GM12874 (cell line): ENCODE measurements around the gene FOXK2.

Experiments
- CTCF ChIP-seq: IDR thresholded peaks from 2 replicates; pipeline ENCODE4 v1.5.1; 2011; ENCODE audit warnings: low read depth, mild to moderate bottlenecking, control low read depth, low read length, moderate library complexity; ENCODE audit not compliant: insufficient read depth

The FOXK2 gene

DNA sequence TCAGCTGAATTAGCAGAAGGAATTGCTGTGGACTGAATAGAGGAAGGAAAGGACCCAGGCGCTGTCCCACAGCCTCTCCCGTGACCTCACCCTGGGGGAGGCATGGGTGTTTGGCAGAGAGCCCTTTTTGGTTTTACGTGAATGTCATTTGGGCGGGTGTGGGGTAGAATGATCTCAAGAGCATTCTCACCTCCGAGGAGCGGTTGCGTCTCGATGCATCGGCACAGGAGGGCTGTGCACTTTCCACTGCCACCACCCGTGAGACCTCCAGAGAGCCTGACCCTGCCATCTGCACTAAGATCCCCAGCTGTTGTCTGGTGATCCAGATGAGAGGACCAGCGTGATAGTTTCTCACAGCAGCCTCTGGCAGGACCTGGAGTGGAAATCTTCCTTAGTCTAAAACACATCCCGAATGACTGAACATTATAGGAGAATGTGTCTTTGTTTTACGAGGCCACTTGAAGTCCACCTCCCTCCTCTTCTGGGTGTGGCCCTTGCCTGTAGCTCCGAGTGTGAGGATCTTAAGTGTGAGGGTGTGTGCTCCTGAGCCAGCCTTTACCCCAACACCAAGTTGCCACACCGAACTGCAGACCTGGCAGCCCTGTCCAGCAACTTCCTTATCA is 29.3 kb downstream of the FOXK2 start:
- no peak for TF ChIP-seq CTCF

DNA sequence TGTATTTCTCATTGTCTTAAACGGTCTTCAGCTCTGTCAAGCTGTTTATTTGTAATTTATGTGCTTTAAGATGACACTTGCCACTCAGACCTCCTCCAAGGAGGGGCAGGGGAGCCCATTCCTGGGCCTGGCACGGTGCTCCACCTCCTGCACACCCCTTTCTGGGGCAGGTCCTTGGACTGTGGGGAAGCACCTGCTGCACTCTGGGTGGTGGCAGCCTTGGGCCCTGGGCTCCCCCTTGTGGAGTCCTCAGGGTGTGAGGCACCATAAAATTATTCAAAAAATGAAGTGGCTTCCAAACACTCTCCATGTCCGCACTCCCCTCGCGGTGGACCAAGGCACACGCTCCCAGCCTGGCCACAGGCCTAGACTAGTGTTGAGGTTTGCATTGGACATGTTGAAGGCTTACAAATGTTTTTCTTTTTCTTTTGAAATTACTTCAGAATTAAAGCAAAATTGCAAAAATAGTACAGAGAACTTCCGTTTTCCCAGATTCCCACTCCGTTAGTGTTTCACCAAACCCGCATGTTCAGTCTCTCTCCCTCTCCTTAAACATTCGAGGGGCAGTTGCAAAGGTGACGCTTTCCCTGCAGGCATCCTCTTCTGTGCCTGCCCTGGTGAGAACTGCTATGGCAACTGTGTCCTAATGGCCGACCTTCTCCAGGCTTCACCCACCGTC is 32.4 kb downstream of the FOXK2 start:
- TF ChIP-seq CTCF, result peak; percentile 88

GRCh38 chr17:82552580-82552979 is 33.0 kb downstream of the FOXK2 start:
- no peak for TF ChIP-seq CTCF

DNA sequence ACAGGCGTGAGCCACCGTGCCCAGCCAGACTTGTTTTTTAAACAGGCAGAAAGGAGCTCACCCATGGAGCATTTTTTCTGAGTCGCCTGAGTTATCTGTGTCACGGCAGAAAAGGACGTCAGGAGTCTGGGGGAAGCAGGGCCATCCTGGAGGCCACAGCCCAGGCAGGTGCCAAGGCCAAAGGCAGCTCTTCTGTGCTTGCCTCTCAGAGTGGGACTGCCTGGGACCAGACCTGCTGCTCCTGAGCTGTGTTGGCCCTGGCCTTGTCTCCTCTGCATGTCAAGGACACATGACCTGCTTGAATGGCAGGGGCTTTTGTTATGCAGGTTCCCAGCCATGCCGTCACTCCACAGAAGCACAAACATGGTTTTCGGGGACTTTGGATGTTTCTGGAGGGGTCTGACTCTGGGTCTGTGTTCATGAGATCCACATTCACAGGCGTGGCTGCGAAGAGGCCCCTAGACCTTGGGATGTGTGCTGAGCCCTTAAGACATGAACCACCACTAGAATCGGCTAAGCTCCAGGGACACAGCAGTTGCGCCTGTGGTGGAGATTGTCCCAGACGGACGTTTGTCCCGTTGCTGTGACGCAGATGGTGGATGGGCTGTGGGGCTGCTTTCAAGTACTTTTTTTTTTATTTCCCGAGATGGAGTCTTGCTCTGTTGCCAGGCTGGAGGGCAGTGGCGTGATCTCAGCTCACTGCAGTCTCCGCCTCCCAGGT is 33.8 kb downstream of the FOXK2 start:
- no peak for TF ChIP-seq CTCF

DNA sequence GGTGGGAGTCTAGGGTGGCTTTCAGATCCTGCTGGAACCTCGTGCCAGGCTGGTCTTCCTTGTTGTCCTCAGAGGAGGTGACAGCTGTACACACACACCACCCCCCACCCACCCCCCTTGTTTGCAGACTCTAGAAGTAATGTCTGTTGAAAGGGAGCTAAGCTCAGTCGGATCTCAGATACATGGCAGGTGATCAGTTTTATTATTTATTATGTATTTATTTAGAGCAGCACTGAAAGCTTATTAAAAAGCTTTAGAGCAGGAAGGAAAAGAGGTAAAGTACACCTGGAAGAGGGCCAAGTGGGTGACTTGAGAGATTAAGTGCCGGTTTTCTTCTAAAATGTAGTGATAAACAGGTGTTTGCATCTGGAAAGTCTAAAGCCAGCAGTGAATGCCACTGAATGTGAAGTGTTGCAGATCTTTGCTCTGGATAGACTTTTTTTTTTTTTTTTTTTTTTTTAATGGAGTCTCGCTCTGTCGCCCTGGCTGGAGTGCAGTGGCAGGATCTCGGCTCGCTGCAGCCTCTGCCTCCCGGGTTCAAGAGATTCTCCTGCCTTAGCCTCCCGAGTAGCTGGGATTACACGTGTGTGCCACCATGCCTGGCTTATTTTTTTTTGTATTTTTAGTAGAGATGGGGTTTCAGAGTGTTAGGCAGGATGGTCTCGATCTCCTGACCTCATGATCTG is 40.2 kb downstream of the FOXK2 start:
- TF ChIP-seq CTCF, result no peak

DNA sequence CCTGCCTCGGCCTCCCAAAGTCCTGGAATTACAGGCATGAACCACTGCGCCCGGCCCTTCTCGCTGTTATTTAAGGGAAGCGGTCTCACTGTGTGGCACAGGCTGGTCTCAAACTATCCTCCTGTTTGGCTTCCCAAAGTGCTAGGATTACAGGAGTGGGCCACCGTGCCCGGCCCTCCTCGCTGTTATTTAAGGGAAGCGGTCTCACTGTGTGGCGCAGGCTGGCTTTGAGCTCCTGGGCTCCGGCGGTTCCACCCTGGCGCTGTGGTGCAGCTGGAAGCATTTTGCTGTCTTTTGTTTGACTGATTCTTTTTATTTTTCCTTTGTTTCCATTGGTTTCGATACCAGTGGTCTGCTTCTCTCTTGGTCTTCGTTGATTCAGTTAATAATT is 40.7 kb downstream of the FOXK2 start:
- TF ChIP-seq CTCF, result no peak

GRCh38 chr17:82560802-82561428 is 41.4 kb downstream of the FOXK2 start:
- no peak for TF ChIP-seq CTCF
